Lung microvascular endothelial cell (primary cell): ENCODE data around the gene STK32B. TPM values are rescaled to one million over a fixed set of nuclear protein-coding genes. Genes with fewer than 3 reads are reported as not detected.
"Not testable (repeated sequence)": the region's sequence is repeated elsewhere in the genome, so short reads cannot be mapped to it uniquely, and the experiment has no call there.

Source experiments
- DNase-seq, 2 donors: peaks; one replicate each; pipeline versions ENCODE4 v3.0.0 to v3.0.0-alpha.2; 2010; ENCODE audit warnings: low read depth in 2 of 2
- total RNA-seq: library from RNA; depleted of rRNA; stranded (reverse); fragments of >200 nt; gene quantifications from 2 replicates; pipeline ENCODE4 v1.2.1, GENCODE V29; 2014

STK32B gene
- total RNA-seq, 1 donor from 2014 or later, result 17.9 TPM

GRCh38 chr4:5066968-5067367, 15.7 kb downstream of the STK32B start:
- not testable (repeated sequence) for DNase-seq

GRCh38 chr4:5067908-5068307, 16.6 kb downstream of the STK32B start:
- no peak for DNase-seq

GRCh38 chr4:5069901-5070300, 18.6 kb downstream of the STK32B start:
- DNase-seq, result no peak

GRCh38 chr4:5072948-5073347, 21.7 kb downstream of the STK32B start:
- DNase-seq, result no peak

DNA sequence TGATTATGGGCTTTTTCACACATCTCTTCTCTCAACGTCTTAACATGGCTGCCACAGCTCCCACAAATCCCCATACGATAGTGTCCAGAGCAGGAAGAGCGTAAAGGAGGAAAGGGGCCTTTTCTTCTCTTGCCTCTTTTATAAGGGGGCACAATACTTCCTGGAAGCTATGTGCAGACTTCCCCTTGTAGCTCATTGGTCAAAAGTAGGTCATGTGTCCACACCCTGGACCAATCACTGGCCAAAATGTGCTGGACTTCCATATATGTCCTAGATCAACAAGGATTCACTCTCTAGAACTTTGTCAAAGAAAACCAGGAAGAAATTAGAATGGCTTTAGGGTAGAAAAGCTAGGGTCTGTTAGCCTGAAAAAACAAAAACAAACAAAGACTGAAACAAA, 26.7 kb downstream of the STK32B start:
- no peak for DNase-seq

DNA sequence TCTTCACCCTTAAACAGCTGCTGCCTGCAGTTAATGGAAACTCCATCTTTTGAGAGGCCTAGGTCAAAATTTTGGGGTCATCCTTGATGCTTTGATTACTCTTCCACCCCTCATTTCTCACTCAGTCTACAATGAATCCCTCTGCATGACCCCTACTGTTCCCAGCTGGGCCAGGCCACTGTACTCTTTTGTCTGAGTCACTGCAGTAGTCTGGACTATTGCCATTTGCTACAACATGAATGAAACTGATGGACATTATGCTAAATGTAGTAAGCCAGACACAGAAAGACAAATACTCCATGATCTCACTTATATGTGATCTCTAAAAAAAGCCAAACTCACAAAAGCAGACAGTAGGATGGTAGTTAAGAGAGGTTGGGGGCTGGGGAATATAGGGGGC, 28.3 kb downstream of the STK32B start:
- peak; percentile 80 to 90 for DNase-seq

DNA sequence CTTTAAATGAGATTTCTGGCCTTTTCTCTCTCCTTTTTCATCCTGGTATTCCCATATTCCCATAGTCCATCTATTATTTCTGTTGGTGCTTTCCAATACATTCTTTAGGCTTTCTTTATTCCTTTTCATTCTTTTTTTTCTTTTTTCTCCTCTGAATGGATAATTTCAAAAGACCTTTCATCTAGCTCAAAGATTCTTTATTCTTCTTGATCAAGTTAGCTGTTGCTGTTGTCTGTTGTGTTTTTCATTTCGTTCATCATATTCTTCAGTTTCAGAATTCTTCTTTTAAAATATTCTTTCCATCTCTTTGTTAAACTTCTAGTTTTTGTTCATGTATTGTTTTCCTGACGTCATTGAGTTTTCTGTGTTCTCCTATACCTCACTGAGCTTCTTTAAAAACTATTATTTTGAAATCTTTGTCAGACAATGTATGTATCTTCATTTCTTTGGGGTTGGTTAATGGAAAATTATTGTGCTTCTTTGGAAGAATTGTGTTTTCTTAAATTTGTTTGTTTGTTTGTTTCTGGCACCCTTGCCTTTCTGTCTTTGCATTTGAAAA, 30.2 kb downstream of the STK32B start:
- no peak for DNase-seq

GRCh38 chr4:5082376-5082775, 31.1 kb downstream of the STK32B start:
- DNase-seq, result peak; percentile 87 to 90

DNA sequence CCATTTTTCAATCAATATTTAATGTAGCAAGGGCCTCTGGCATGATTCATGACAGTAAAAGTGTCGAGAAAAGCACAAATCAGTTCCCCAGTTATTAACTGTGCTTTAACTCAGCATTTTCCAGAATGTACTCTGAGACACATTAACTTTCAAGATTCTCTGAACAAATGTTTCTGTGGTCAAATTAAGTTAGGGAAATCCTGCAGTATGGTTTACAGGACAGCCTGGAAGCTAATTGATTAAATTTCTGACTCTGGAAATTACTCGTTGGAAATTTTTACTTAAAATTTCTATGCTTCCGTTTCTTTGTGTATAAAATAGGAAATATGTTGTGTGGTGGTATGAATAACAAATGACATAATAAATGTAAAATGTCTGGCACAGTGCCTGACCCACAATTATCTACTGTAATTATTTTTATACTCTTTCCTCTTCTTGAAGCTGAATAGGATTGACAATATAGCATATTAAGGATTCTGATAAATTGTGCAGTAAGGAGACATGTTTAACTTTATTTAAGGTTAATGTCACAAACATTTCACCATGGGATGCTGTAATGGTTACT, 33.7 kb downstream of the STK32B start:
- DNase-seq, result peak; percentile 69 to 83

DNA sequence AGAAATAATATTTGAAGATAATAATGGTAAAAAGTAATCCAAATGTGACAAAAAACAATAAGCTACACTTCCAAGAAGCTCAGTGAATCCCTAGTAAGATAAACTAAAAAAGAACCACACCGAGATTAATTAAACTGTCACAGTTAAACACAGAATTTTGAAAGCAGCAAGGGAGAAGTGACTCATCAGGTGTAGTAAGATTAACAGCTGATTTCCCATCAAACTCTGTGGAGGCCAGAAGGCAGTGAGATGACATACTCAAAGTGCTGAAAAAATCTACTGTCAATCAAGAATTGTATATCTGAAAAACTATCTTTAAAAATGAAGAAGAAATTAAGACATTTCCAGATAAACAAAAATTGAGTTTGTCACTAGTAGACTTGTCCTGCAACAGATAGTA, 35.3 kb downstream of the STK32B start:
- no peak for DNase-seq

DNA sequence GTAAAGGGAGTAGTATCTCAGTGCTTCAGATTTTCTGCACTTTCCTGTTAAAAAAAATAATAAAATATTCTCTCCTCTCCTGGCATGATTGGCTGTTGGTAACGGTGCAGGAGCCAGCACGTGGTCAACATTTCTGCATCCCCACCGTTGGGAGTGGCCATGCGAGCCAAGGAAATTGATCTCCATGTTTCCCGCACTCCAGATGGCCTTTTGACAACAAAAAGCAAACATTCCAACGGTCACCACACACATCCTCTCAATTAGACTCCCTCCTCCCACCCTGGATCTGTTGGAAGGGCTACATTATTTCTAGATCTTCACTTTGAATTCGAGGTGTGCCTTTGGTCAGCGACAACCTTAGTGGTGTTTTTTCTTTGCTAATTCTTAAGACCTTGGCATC, 45.0 kb downstream of the STK32B start:
- DNase-seq, result no peak

DNA sequence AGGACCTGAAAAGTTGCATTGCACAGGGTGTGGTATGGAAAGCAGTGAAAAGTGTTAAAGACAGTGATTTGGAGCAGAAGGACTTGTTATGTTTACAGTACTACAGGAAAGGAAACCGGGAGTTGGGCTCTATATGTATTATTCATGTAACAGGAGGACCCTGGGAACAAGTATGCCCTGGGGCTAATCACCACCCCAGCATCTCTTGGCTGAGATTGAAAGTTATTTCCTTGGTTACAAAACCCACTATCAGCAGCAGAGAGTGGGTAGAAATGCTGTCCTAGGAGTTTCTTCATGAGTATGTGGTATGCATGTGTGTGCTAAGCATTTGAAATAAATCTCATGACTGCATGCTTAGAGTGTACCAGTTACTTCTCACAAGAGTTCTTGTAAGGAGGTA, 46.9 kb downstream of the STK32B start:
- peak in 1 of 2 donors; percentile 8 for DNase-seq

DNA sequence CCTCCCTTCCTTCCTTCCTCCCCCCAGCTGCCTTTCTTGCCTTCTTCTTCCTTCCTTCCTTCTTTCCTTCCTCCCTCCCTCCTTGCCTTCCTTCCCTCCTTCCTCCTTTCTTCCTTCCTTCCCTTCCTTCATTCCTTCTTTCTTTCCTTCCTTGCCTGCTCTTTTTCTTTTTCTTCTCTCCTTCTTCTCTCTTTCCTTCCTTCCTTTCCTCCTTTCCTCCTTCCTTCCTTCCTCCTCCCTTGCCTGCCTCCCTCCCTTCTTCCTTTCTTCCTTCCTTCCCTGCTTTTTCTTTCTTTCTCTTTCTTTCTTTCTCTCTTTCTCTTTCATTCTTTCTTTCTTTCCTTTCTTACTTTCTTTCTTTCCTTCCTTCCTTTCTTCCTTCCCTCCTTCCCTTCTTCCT, 49.1 kb downstream of the STK32B start:
- DNase-seq, result no peak

DNA sequence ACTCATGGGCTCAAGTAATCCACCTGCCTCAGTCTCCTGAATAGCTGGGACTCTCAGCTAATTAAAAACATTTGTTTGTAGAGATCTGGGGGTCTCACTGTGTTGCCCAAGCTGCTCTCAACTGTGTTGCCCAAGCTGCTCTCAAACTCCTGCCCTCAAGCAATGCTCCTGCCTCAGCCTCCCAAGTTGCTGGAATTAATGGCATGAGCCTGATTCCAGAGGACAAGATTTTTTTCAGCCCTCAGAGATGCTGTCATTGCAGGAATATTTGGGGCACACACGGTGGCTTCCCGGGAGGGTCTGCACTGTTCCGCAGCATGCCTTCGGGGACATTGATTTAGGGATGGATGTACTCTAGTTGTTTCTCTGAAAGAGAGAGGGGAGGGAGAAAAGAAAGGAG, 49.7 kb downstream of the STK32B start:
- no peak for DNase-seq

- no peak for DNase-seq
These were observed 50.3 kb downstream of the STK32B start for GRCh38 chr4:5101571-5101970.

DNA sequence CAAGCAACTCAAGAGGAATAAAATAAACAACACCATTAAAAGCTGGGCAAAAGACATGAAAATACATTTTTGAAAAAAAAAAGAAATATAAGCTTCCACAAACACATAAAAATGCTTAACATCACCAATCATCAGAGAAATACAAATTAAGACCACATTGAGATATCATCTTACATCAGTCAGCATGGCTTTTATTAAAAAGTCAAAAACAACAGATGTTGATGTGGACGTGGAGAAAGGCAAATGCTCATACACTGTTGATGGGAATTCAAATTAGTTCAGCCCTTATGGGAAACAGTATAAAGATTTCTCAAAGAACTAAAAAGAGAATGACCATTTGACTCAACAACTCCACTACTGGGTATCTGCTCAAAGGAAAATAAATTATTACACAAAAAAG, 59.6 kb downstream of the STK32B start:
- no peak for DNase-seq

DNA sequence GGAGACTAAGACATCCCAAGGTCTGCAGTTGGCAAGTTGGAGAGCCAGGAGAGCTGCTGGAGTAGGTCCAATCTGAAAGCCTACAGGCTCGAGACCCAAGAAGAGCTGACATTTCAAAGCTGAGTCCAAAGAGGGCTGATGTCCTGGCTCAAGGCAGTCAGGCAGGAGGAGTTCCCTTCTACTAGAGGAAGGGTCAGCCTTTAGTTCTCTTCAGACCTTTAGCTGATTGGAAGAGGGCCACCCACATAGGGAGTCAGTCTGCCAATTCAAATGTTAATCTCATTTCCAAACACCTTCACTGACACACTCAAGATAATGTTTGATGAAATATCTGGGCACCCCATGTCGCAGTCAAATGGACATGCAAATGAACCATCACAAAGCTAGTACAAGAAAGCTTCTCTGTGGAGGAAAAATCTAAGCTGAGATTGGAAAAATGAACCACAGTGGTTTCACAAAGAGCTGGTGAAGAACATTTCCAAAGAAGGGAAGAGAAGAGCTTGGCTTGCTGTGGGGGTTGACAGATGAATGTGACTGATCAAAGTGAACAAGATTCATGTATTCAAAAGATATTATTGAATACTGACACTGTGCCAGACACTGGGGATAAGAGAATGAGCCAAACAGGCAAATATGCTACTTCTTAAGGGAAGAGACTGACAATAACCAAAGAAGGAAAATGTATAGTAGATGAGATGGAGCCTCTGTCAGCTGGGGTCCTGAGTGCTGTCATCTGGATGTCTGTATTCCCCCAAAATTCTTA, 61.2 kb downstream of the STK32B start:
- no peak for DNase-seq

GRCh38 chr4:5114950-5115349, 63.7 kb downstream of the STK32B start:
- DNase-seq, result no peak

GRCh38 chr4:5118091-5118786, 67.0 kb downstream of the STK32B start:
- DNase-seq, result no peak

GRCh38 chr4:5118994-5119835, 67.9 kb downstream of the STK32B start:
- DNase-seq, result peak in 1 of 2 donors; percentile 24

DNA sequence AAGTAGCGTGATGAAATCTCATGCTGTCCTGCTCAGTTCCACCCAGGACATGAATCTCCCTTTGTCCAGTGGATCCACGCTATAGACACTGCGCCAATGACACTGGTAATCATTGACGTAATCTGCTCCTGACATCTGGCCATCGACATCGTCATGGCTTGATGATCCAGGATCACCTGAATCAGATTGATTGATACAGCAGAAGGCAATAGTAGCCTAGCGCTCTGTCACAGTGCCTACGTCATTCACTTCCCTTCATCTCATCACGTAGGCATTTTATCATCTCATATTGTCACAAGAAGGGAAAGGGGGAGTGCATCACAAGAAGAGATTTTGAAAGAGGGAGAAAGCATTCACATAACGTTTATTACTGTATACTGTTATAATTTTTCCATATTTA, 68.8 kb downstream of the STK32B start:
- DNase-seq, result no peak

GRCh38 chr4:5120468-5120867, 69.2 kb downstream of the STK32B start:
- DNase-seq, result no peak
